22Rv1 (cell line): ENCODE data around the gene FAM135A.

Experiments
- ZFX ChIP-seq: fragments of 450-650 bp; IDR thresholded peaks from 2 replicates; pipeline ENCODE4 v1.6.1; 2017; ENCODE audit warnings: antibody characterized with exemption, borderline replicate concordance
- TF ChIP-seq, protein P1 (sequence below): fragments of 450-650 bp; IDR thresholded peaks from 2 replicates; pipeline ENCODE4 v1.5.1; 2017; ENCODE audit warnings: mild to moderate bottlenecking

DNA sequence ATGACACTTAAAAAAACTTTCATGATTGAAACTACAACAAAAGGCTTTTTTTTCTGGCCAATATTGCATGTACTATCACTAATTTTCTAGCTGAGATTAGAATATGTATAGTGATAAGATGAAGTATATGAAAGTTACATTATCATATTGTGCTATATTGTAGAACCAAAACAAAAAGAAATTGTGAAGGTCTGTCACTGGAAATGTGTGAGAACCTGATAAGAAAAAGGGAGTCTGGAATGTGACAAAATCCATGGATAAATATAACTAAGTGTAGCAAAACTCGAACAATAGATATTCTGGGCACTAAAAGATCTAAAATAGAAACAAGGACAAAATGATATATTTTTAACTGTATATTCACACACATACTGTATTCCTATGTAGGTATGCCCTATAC lies 36.7 kb upstream of the FAM135A start:
- TF ChIP-seq, protein P1, sequence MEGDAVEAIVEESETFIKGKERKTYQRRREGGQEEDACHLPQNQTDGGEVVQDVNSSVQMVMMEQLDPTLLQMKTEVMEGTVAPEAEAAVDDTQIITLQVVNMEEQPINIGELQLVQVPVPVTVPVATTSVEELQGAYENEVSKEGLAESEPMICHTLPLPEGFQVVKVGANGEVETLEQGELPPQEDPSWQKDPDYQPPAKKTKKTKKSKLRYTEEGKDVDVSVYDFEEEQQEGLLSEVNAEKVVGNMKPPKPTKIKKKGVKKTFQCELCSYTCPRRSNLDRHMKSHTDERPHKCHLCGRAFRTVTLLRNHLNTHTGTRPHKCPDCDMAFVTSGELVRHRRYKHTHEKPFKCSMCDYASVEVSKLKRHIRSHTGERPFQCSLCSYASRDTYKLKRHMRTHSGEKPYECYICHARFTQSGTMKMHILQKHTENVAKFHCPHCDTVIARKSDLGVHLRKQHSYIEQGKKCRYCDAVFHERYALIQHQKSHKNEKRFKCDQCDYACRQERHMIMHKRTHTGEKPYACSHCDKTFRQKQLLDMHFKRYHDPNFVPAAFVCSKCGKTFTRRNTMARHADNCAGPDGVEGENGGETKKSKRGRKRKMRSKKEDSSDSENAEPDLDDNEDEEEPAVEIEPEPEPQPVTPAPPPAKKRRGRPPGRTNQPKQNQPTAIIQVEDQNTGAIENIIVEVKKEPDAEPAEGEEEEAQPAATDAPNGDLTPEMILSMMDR: no peak
- no peak for TF ChIP-seq ZFX
